ENCODE data around the gene RAP1GDS1.
"Not testable (repeated sequence)": the region's sequence is repeated elsewhere in the genome, so short reads cannot be mapped to it uniquely, and the experiment has no call there.

RAP1GDS1 gene

DNA sequence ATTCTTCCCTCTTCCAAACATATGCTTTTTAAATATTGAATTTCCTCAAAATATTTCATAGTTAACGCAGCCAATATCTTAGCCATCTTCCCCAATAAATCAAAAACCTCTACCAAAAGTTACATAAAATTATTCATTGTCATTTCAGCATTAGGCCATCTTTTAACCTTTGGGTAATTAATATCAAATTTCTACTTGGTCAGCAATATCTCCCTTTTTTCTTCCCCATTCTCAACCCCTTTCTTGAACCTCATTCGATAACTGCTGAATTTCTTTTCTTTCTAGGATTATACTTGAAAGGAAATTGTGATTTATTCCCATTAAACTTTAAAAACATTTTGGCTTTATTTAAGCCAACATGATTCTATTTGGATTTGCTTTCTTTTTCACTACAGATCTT lies 65.0 kb downstream of the RAP1GDS1 start:
- Histone ChIP-seq H3K9ac (ENCODE audit: low read depth, low read length) (no peak overlapping the region), H3K27ac (ENCODE audit: low read length) (no peak overlapping the region), H3K4me3 (ENCODE audit: low read length) (no peak overlapping the region), H3K4me1 (ENCODE audit: insufficient read depth, low read length) (no peaks in the 10 kb centered on the region), H3K9me3 (ENCODE audit: insufficient read depth, low read depth, low read length) (peaks cover 19% of the 10 kb centered on the region), H3K36me3 (ENCODE audit: insufficient read depth, low read depth, low read length) (no peaks in the 10 kb centered on the region), H3K27me3 (ENCODE audit: insufficient read depth, low read length) (no peaks in the 10 kb centered on the region)

DNA sequence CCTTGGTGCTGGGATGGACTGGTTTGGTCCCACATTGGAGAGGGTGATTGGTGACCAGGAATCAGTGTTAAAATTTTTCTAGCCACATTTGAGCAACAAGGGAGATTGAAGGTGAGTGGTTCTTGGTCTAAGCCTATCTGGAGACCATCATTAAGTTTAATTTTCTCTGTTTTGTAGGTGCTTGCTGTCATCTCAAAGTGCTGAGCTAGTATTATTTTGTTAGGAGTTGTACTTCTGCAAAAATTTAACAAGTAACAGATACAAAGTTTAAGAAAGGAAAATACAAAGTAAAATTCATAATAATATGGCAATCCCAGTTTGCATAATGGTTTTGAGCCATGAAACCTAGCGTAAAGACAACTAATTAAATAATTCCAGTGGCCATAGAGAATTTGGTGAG lies 66.5 kb downstream of the RAP1GDS1 start:
- Histone ChIP-seq H3K9me3 (ENCODE audit: insufficient read depth, low read depth, low read length) (peaks cover 33% of the 10 kb centered on the region), H3K4me1 (ENCODE audit: insufficient read depth, low read length) (no peaks in the 10 kb centered on the region), H3K27ac (ENCODE audit: low read length) (no peak overlapping the region), H3K27me3 (ENCODE audit: insufficient read depth, low read length) (no peaks in the 10 kb centered on the region), H3K36me3 (ENCODE audit: insufficient read depth, low read depth, low read length) (0 out of 2 replicates have a peak, but pooled peaks cover 6% of the 10 kb centered on the region), H3K4me3 (ENCODE audit: low read length) (no peak overlapping the region), H3K9ac (ENCODE audit: low read depth, low read length) (no peak overlapping the region)

DNA sequence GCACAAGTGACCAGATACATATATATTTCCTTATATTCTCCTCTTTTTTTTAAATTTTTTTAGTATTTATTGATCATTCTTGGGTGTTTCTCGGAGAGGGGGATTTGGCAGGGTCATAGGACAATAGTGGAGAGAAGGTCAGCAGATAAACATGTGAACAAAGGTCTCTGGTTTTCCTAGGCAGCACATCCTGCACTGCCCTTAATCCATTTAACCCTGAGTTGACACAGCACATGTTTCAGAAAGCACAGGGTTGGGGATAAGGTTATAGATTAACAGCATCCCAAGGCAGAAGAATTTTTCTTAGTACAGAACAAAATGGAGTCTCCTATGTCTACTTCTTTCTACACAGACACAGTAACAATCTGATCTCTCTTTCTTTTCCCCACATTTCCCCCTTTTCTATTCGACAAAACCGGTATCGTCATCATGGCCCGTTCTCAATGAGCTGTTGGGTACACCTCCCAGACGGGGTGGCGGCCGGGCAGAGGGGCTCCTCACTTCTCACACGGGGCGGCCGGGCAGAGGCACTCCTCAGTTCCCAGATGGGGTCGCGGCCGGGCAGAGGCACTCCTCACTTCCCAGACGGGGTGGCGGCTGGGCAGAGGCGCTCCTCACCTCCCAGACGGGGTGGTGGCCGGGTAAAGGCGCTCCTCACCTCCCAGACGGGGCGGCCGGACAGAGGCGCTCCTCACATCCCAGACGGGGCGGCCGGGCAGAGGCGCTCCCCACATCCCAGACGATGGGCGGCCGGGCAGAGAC lies 68.9 kb downstream of the RAP1GDS1 start:
- H3K4me1 ChIP-seq (ENCODE audit: insufficient read depth, low read length) = peaks cover 12% of the 10 kb centered on the region; the same call in 1 of the 2 replicates
- H3K4me3 ChIP-seq (ENCODE audit: low read length); H3K27me3 ChIP-seq (ENCODE audit: insufficient read depth, low read length); H3K36me3 ChIP-seq (ENCODE audit: insufficient read depth, low read depth, low read length); H3K27ac ChIP-seq (ENCODE audit: low read length); H3K9ac ChIP-seq (ENCODE audit: low read depth, low read length): not testable (repeated sequence)
- peaks cover 35% of the 10 kb centered on the region for H3K9me3 ChIP-seq (ENCODE audit: insufficient read depth, low read depth, low read length)

DNA sequence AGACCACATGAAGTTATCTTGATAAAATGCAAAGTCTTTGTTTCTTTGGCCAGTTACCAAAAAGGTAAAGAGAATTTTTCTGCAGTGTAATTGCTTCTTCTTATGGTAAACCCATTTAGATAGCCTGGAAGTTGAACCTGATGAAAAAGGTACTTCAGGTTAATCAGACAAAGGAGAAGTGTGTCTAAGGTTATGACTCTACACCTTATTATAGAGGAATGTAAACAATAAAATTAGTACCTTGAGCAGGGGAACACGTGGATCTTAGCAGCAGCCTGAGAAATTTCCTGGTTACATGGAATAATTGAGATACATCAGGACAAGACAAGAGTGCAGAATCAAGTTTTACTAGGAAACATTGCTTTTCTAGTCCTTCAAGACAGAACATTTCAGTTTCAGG lies 70.8 kb downstream of the RAP1GDS1 start:
- Histone ChIP-seq H3K9ac (ENCODE audit: low read depth, low read length) (no peak overlapping the region), H3K4me1 (ENCODE audit: insufficient read depth, low read length) (peaks cover 14% of the 10 kb centered on the region; the same call in 1 of the 2 replicates), H3K4me3 (ENCODE audit: low read length) (no peak overlapping the region), H3K27ac (ENCODE audit: low read length) (no peak overlapping the region), H3K9me3 (ENCODE audit: insufficient read depth, low read depth, low read length) (peaks cover 35% of the 10 kb centered on the region), H3K36me3 (ENCODE audit: insufficient read depth, low read depth, low read length) (0 out of 2 replicates have a peak, but pooled peaks cover 6% of the 10 kb centered on the region), H3K27me3 (ENCODE audit: insufficient read depth, low read length) (no peaks in the 10 kb centered on the region)

DNA sequence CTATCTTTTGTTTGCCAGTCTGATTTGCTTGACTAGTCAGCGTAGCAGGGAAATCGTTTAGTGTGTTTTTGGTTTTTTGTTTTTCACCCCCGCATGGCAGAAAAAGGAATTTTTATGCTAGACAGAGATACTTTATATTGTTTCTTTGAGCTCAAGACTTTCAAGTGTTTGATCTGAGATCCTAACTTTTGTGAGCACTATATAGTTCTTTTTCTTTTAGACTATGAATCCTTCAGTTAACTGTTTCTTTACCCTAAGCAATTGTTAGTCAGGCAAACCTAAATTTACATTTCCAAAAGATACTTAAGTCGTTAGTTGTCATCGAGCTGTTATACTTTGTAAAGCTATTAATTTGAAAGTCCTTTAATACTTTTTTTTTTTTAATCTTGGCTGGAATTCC lies 73.3 kb downstream of the RAP1GDS1 start:
- Histone ChIP-seq H3K36me3 (ENCODE audit: insufficient read depth, low read depth, low read length) (0 out of 2 replicates have a peak, but pooled peaks cover 6% of the 10 kb centered on the region), H3K27me3 (ENCODE audit: insufficient read depth, low read length) (no peaks in the 10 kb centered on the region), H3K4me3 (ENCODE audit: low read length) (no peak overlapping the region), H3K4me1 (ENCODE audit: insufficient read depth, low read length) (peaks cover 25% of the 10 kb centered on the region; the same call in 1 of the 2 replicates), H3K27ac (ENCODE audit: low read length) (no peak overlapping the region), H3K9ac (ENCODE audit: low read depth, low read length) (no peak overlapping the region), H3K9me3 (ENCODE audit: insufficient read depth, low read depth, low read length) (peaks cover 21% of the 10 kb centered on the region)

DNA sequence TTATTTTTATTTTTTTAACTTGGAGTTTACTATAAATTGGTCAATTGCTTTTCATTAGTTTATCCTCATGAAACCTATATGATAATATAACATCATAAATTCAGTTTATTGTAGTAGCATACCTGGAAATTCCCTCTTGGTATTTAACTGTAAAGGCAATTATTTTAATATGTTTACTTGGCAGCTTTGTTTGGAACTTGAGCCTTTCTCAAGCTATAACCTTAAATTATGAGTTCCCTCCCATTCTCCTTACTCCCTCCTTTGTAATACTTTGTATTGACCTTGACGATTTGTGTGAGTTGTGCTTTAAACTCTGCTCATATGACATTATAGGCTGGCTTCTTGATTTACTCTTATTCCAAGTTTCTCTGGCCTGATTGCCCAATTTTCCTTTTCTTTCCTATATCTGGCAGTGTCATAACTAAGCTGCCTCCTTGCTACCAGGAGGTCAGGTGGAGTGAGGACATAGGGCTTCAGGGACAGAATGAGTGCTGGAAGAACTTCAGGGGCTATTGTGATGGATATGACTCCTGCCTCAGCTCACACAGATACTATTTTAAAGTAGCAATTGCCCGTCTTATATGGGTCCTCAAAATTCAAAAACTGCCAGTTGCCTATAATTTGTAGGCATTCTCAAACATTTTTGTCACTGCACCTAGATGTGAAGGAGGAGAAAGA lies 77.7 kb downstream of the RAP1GDS1 start:
- Histone ChIP-seq H3K4me1 (ENCODE audit: insufficient read depth, low read length) (peaks cover 27% of the 10 kb centered on the region; the same call in 1 of the 2 replicates), H3K27me3 (ENCODE audit: insufficient read depth, low read length) (no peaks in the 10 kb centered on the region), H3K4me3 (ENCODE audit: low read length) (no peak overlapping the region), H3K9ac (ENCODE audit: low read depth, low read length) (no peak overlapping the region), H3K9me3 (ENCODE audit: insufficient read depth, low read depth, low read length) (no peaks in the 10 kb centered on the region), H3K27ac (ENCODE audit: low read length) (no peak overlapping the region), H3K36me3 (ENCODE audit: insufficient read depth, low read depth, low read length) (peaks cover 9% of the 10 kb centered on the region)

DNA sequence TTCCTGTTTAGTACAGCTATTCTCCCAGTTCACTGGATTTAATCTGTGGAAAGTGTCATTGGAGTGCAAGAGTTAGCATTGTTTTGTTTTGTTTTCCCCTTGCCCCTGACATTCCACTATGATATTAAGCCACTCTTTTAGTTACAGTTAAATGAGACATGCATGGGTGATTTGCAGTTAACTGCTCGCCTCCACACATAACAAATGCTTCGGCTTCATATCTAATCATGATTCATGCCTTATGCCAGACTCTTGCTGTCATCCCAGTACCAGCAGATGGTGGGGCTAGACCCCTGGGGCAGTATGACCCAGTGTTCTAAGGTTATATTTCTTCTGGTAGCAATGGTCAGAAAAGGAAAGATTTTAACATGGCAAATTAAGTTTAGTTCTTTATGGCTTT lies 80.1 kb downstream of the RAP1GDS1 start:
- no peaks in the 10 kb centered on the region for H3K27me3 ChIP-seq (ENCODE audit: insufficient read depth, low read length)
- H3K4me3 ChIP-seq (ENCODE audit: low read length) = no peak overlapping the region
- peaks cover 10% of the 10 kb centered on the region for H3K36me3 ChIP-seq (ENCODE audit: insufficient read depth, low read depth, low read length)
- H3K4me1 ChIP-seq (ENCODE audit: insufficient read depth, low read length) = peaks cover 15% of the 10 kb centered on the region; the same call in 1 of the 2 replicates
- no peak overlapping the region for H3K27ac ChIP-seq (ENCODE audit: low read length)
- no peaks in the 10 kb centered on the region for H3K9me3 ChIP-seq (ENCODE audit: insufficient read depth, low read depth, low read length)
- no peak overlapping the region for H3K9ac ChIP-seq (ENCODE audit: low read depth, low read length)

DNA sequence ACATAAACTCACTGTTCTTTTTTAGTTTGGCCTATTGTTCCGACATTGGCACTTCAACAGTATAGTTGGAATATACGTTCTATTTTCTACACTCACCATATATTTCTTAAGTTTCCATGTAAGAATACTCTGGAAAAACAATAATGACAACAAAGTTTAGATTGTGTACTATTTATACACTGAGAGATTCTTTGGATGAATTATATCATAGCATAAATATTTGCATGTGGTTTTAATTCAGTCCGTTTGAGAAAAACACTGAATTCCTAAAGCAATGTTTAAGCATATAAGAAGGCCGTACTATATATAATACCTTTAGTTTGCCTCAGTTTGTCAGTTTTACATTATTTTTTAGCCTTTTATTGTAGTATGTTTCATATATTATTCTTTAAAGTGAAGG lies 82.4 kb downstream of the RAP1GDS1 start:
- peaks cover 13% of the 10 kb centered on the region; the same call in 1 of the 2 replicates for H3K4me1 ChIP-seq (ENCODE audit: insufficient read depth, low read length)
- no peak overlapping the region for H3K9ac ChIP-seq (ENCODE audit: low read depth, low read length)
- H3K36me3 ChIP-seq (ENCODE audit: insufficient read depth, low read depth, low read length) = peaks cover 10% of the 10 kb centered on the region
- H3K27me3 ChIP-seq (ENCODE audit: insufficient read depth, low read length) = no peaks in the 10 kb centered on the region
- no peaks in the 10 kb centered on the region for H3K9me3 ChIP-seq (ENCODE audit: insufficient read depth, low read depth, low read length)
- H3K4me3 ChIP-seq (ENCODE audit: low read length) = no peak overlapping the region
- H3K27ac ChIP-seq (ENCODE audit: low read length) = no peak overlapping the region

DNA sequence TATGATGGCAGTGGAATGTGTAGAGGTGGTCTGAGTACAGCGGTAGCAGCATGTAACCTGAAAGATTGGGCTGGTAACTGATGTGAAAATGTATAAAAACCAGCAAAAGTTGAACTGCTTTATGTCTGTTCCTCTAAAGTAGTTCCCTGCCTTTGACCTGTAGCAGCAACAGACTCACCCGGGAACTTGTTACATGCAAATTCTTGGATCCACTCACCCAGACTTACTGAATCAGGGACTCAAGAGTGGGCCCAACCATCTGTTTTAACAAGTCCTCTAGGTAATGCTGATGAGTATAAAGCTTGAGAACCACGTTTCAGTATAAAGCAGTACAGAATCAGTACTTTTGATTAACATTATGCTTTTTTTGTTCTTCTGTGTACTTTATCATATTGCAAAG lies 84.7 kb downstream of the RAP1GDS1 start:
- Histone ChIP-seq H3K27me3 (ENCODE audit: insufficient read depth, low read length) (no peaks in the 10 kb centered on the region), H3K27ac (ENCODE audit: low read length) (no peak overlapping the region), H3K36me3 (ENCODE audit: insufficient read depth, low read depth, low read length) (peaks cover 10% of the 10 kb centered on the region), H3K4me1 (ENCODE audit: insufficient read depth, low read length) (peaks cover 3% of the 10 kb centered on the region; the same call in 1 of the 2 replicates), H3K9me3 (ENCODE audit: insufficient read depth, low read depth, low read length) (no peaks in the 10 kb centered on the region), H3K9ac (ENCODE audit: low read depth, low read length) (no peak overlapping the region), H3K4me3 (ENCODE audit: low read length) (no peak overlapping the region)

DNA sequence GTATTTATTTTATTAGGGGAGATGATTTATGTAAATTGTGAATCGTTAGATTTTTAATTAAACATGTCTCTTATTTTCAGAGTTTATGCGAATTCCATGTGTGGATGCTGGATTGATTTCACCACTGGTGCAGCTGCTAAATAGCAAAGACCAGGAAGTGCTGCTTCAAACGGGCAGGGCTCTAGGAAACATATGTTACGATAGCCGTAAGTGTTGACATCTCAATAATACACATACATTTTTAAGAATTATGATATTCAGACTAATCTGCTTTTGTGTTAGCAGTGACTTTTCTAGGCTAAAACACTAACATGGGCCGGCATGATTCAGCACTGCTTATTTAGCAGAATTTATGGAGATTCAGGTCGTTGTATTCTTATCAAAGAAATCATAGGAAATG lies 91.2 kb downstream of the RAP1GDS1 start:
- H3K27me3 ChIP-seq (ENCODE audit: insufficient read depth, low read length) = no peaks in the 10 kb centered on the region
- no peak overlapping the region for H3K27ac ChIP-seq (ENCODE audit: low read length)
- no peak overlapping the region for H3K9ac ChIP-seq (ENCODE audit: low read depth, low read length)
- H3K9me3 ChIP-seq (ENCODE audit: insufficient read depth, low read depth, low read length) = no peaks in the 10 kb centered on the region
- H3K4me3 ChIP-seq (ENCODE audit: low read length) = no peak overlapping the region
- no peaks in the 10 kb centered on the region for H3K4me1 ChIP-seq (ENCODE audit: insufficient read depth, low read length)
- no peaks in the 10 kb centered on the region; the same call in none of the 2 replicates for H3K36me3 ChIP-seq (ENCODE audit: insufficient read depth, low read depth, low read length)

DNA sequence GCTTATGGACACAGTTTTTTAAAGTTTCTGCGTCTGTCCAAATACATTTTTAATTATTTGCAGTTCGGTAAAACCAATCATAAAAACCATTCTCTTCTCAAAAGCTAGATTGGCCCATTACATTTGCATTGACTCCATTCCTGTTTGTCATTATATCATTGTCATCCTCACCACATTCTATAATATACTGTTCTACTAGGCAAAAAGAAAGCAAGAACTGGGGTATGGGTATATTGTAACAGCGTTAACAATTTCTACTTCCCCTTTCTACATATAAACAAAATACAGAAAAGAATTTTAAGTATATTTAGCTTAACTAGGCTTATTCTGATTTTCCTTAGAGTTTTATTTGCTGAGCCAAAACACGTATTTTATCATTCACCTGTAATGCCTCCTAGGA lies 91.8 kb downstream of the RAP1GDS1 start:
- Histone ChIP-seq H3K9ac (ENCODE audit: low read depth, low read length) (no peak overlapping the region), H3K27ac (ENCODE audit: low read length) (no peak overlapping the region), H3K9me3 (ENCODE audit: insufficient read depth, low read depth, low read length) (no peaks in the 10 kb centered on the region), H3K4me3 (ENCODE audit: low read length) (no peak overlapping the region), H3K36me3 (ENCODE audit: insufficient read depth, low read depth, low read length) (no peaks in the 10 kb centered on the region; the same call in none of the 2 replicates), H3K4me1 (ENCODE audit: insufficient read depth, low read length) (no peaks in the 10 kb centered on the region), H3K27me3 (ENCODE audit: insufficient read depth, low read length) (no peaks in the 10 kb centered on the region)
